Measurements from ENCODE around the gene TBC1D1.

The TBC1D1 gene

GRCh38 chr4:38176165-38176564, 285.3 kb downstream of the TBC1D1 start:
- no peak for DNase-seq (ENCODE audit: low read depth)

DNA sequence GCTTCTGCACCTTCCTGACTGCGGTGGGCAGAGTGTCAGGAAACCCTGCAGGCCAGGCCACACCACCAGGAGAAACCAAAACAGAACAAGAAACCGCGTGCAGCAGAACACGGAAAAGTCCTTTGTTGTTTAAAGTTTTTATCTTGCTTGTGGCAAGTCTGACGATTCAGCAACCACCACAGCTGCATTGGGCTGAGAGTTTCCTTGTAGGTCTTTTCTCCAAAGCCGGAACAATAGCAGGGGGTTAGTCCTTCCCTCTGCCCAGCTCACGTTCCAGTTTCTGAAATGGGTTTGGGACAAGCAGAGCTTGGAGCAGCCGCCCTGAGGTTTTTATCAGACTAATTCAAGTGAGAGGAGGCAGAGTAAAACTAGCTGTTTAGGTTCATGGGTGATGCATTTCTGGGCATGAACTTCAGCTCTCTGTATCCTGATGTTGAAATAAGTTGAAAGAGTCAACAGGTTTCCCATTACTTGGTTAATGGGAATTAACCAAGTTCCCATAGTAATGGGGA, 286.2 kb downstream of the TBC1D1 start:
- DNase-seq (ENCODE audit: low read depth) = peak; percentile 8

GRCh38 chr4:38177641-38178391, 286.9 kb downstream of the TBC1D1 start:
- peak; percentile 11 for DNase-seq (ENCODE audit: low read depth)

- no peak for DNase-seq (ENCODE audit: low read depth)
Observed at GRCh38 chr4:38178392-38178995, 287.6 kb downstream of the TBC1D1 start.

DNA sequence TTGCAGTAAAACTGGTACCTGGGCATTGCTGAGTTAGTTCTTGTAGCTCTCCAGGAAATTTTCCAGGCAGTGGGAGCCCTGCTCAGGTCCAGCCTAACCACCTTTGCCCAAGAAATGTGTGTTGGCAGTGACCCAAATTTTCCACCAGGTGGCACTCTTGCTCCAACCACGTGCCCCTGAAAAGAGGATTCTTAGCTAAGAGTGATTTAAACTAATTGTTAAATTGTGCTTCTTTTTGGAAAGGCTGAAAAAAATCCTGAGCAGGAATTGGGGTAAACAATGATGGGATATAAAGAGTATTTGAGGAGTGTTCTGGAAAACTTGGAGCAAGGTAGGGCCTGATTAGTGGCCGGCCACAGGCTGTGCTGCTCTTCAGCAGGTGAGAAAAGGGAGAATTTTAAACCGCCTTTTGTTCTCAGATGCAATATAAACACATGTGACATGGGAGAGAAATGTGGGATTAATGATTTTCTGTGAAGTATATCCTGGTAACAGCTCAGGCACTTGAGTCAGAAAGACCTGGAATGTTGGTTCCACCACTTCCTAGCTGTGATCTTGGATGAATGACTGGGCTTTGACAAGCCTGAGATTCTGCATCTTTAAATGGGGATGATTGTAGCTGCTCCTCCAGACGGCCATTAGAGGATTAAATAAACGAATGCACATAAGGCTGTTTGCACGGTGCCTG, 288.9 kb downstream of the TBC1D1 start:
- DNase-seq (ENCODE audit: low read depth) = peak; percentile 65

DNA sequence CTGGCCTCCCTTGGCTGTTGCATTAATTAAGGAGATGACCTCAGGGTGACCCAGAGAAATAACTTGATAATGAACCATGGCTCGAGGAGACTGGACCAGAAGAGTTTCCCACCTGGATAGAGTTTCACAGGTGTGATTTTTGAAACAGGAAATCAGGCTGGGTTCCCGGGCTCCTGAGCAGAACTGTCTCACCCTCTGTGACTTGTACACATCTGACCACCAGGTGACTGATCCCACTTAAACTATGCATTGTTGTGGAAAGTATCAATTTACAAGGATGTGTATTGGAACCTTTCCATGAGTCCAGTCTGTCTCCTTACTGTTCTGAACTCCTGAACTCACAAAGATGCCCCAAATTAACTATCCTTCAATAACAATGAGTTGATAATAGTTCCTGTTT, 289.6 kb downstream of the TBC1D1 start:
- DNase-seq (ENCODE audit: low read depth) = no peak

DNA sequence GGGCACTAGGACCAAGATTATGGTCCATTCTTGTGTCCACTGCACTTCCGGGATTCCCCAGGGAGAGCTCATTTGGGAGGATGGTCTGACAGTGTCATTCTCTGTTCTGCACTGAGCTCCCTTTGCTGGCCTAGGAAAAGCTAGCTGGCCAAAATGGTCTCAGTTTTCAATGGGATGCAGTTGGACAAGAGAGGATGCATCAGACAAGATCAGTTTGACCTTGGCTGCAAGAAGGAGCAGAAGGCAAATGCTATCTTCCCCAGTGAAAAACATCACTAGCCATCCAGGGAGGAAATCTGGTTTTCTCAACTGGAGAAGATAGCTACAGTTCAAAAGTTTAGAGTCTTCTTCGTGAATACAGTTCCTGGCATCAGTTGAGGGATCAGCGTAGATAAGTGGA, 290.4 kb downstream of the TBC1D1 start:
- DNase-seq (ENCODE audit: low read depth) = no peak

- no peak for DNase-seq (ENCODE audit: low read depth)
Observed at GRCh38 chr4:38182334-38182998, 291.6 kb downstream of the TBC1D1 start.

GRCh38 chr4:38184404-38184803, 293.5 kb downstream of the TBC1D1 start:
- DNase-seq (ENCODE audit: low read depth) = no peak

DNA sequence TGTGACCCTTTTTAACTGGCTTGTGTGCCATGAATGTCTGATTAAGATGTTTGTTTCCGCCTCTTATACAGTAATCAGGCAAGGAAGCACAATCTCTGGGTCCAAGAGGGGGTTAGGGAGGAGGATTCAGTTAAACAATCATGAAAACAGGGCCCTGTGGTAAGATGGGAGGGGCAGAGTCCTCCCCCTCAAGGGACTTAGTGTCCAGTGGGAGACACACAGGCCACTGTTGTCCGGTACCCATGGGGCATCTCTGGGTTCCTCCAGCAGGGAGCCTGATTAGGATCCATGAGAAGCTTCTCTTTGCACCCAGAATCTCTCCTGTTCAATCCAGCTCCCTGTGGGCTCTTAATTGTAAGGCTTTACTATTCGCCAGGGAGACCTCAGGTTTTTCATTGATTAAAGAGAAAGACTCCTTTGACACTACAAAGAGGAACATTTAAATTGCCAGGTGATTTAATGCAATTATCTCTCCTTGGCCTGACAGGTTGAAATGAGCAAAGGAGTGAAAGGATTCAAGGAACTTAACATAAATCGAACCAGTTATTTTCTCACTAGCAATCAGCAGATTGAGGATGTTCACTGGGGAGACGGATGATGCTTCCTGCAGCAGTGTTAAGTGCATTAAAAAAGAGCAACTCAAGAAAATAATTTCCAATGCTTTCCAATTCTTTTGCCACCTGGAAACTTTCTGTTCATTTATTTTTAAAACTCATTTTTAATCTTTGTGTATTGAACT, 294.7 kb downstream of the TBC1D1 start:
- DNase-seq (ENCODE audit: low read depth) = no peak

- no peak for DNase-seq (ENCODE audit: low read depth)
Observed at GRCh38 chr4:38188136-38188535, 297.3 kb downstream of the TBC1D1 start.

DNA sequence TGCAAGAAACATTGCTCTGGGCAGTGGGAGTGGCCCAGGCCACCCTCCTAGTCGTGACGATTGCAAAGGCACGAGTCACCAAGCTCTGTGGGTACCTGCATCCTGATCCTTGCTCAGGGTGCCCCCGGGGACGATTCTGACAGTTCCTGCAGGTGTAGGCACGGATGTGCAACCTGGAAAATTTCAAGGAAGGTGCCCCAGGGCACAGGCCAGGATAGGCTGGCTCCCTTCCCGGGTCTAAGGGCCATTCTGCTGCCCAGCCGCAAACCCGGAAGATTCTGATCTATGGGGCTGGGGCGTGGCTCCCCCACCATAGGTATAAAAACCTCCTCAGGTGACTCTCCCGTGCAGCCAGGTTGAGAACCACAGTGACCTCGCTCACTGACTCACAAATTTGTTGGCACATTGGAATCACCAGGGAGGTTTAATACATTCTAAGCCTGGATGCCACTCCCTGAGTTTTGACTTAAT, 297.8 kb downstream of the TBC1D1 start:
- DNase-seq (ENCODE audit: low read depth) = no peak

All from activated gamma-delta T cell treated with anti-CD3 and anti-CD28 coated beads, Interleukin-2, amount 50 U/mL, for 16 hours (primary cell).